ENCODE measurements around the gene CCDC157.

Gene CCDC157

GRCh38 chr22:30375312-30375849, 18.6 kb downstream of the CCDC157 start:
- TF ChIP-seq, protein P1, sequence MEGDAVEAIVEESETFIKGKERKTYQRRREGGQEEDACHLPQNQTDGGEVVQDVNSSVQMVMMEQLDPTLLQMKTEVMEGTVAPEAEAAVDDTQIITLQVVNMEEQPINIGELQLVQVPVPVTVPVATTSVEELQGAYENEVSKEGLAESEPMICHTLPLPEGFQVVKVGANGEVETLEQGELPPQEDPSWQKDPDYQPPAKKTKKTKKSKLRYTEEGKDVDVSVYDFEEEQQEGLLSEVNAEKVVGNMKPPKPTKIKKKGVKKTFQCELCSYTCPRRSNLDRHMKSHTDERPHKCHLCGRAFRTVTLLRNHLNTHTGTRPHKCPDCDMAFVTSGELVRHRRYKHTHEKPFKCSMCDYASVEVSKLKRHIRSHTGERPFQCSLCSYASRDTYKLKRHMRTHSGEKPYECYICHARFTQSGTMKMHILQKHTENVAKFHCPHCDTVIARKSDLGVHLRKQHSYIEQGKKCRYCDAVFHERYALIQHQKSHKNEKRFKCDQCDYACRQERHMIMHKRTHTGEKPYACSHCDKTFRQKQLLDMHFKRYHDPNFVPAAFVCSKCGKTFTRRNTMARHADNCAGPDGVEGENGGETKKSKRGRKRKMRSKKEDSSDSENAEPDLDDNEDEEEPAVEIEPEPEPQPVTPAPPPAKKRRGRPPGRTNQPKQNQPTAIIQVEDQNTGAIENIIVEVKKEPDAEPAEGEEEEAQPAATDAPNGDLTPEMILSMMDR (IDR thresholded peaks at IDR 0.05; ENCODE audit: borderline replicate concordance, insufficient read depth, low read depth, low read length), result no peak
- no peak overlapping the region for H3K4me3 ChIP-seq (ENCODE audit: low read depth, low read length)

- H3K4me3 ChIP-seq (ENCODE audit: low read depth, low read length), result no peak overlapping the region
- TF ChIP-seq, protein P1 (IDR thresholded peaks at IDR 0.05; ENCODE audit: borderline replicate concordance, insufficient read depth, low read depth, low read length), result no peak
These were observed 23.2 kb downstream of the CCDC157 start for GRCh38 chr22:30380011-30380410.

DNA sequence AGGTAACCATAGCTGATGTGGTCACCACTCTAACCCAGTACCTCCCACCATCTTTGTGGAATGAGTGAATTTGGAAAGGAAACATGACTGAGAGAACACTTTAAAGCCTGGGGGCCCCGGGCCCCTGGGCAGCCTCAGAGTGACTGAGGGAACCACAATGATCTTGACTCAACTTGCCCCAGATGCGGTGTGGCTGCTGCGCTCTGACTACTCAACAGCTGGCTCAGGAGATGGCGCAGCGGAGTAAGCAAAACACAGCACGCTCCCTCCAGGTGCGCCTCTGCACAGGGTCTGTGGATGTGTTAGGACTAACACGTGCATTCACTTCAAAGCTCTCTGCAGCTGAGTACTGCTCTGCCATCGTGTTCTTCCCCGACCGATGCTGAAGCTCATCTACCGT, 24.5 kb downstream of the CCDC157 start:
- TF ChIP-seq, protein P1 (IDR thresholded peaks at IDR 0.05; ENCODE audit: borderline replicate concordance, insufficient read depth, low read depth, low read length), result no peak
- no peak overlapping the region for H3K4me3 ChIP-seq (ENCODE audit: low read depth, low read length)

GRCh38 chr22:30382340-30382739, 25.5 kb downstream of the CCDC157 start:
- H3K4me3 ChIP-seq (ENCODE audit: low read depth, low read length), result no peak overlapping the region

DNA sequence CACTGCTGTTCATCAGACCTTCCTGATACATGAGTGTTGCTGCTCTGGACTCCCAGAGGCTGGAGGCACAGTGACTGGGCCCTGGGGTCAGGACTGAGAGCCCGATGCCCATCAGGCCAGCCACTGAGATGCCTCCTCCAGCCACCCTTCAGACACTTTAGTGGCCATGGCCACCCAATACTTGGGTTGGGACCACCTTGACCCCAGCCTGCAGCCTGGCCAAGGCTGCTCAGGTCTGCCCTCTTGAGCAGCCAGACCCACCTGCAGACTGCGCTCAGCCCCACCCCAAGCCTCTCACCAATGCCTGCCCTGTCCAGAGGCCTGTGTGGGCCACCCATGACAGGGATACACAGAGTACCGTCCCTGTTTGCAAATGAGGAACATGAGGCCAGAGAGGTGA, 26.3 kb downstream of the CCDC157 start:
- no peak overlapping the region for H3K4me3 ChIP-seq (ENCODE audit: low read depth, low read length)

More at GRCh38 chr22:30382340-30382739, 25.5 kb downstream of the CCDC157 start:
- TF ChIP-seq, protein P1 (IDR thresholded peaks at IDR 0.05; ENCODE audit: borderline replicate concordance, insufficient read depth, low read depth, low read length), result no peak

DNA sequence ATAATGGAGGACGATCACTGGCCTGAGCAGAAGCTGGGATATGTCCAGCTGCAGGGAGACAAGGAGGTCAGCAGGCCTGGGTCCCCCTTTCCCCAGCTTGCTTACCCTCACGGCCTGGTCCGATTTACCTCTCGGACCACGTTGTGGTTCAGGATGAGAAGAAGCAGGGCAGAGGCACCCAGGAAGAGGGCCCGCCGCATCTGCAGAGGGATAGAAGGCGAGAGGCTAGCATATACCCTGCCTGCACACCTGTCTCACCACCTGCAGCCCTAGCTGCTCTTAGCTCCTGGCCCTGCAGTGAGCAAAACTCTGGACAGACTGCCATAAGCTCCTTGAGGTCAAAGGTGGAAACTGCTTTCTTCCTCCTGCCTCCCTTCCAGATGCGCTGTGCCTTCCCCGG, 29.1 kb downstream of the CCDC157 start:
- H3K4me3 ChIP-seq (ENCODE audit: low read depth, low read length), result no peak overlapping the region

More for the DNA sequence above, 26.3 kb downstream of the CCDC157 start:
- TF ChIP-seq, protein P1 (IDR thresholded peaks at IDR 0.05; ENCODE audit: borderline replicate concordance, insufficient read depth, low read depth, low read length), result no peak

GRCh38 chr22:30386608-30386959, 29.8 kb downstream of the CCDC157 start:
- TF ChIP-seq, protein P1 (IDR thresholded peaks at IDR 0.05; ENCODE audit: borderline replicate concordance, insufficient read depth, low read depth, low read length), result no peak
- H3K4me3 ChIP-seq (ENCODE audit: low read depth, low read length), result peak overlapping the region; percentile 60

More for the DNA sequence above, 29.1 kb downstream of the CCDC157 start:
- TF ChIP-seq, protein P1 (IDR thresholded peaks at IDR 0.05; ENCODE audit: borderline replicate concordance, insufficient read depth, low read depth, low read length), result no peak

Measured in GM12875 (cell line).